K562 (cell line): ENCODE measurements around the gene AHI1. TPM values are rescaled to one million over a fixed set of nuclear protein-coding genes. Genes with fewer than 3 reads are reported as not detected.
A peak's percentile ranks its signal among the peaks of the same experiment; 100 is the strongest.

Source experiments
- ATF7 ChIP-seq: fragments of 450-650 bp; IDR thresholded peaks from 2 replicates; pipeline ENCODE4 v1.7.1; 2014; ENCODE audit warnings: mild to moderate bottlenecking, moderate library complexity
- FOXM1 ChIP-seq, 2 experiments: fragments of 450-650 bp in 1 of 2; sonication (generic) in 1 of 2; formaldehyde crosslinking in 1 of 2; IDR thresholded peaks; 2 replicates each; pipeline versions ENCODE4 v1.6.1 to v1.9.0; 2017 to 2022; ENCODE audit warnings: low read depth in 2 of 2, mild to moderate bottlenecking in 2 of 2, missing genetic modification reagents in 1 of 2, moderate library complexity in 1 of 2
- FOXP4 ChIP-seq: sonication (generic); formaldehyde crosslinking; IDR thresholded peaks from 2 replicates; pipeline ENCODE4 v1.8.0; 2022; ENCODE audit warnings: mild to moderate bottlenecking, missing genetic modification reagents, borderline replicate concordance
- HCFC1 ChIP-seq: IDR thresholded peaks from 2 replicates; pipeline ENCODE4 v1.6.1; 2012; ENCODE audit warnings: low read depth, low read length, improper control_type of control experiment
- NR1H2 ChIP-seq: sonication (generic); formaldehyde crosslinking; IDR thresholded peaks from 2 replicates; pipeline ENCODE4 v1.4.0; 2020; ENCODE audit warnings: mild to moderate bottlenecking, missing genetic modification reagents
- NR3C1 ChIP-seq: sonication (generic); formaldehyde crosslinking; IDR thresholded peaks from 2 replicates; pipeline ENCODE4 v1.8.1; 2022; ENCODE audit warnings: missing genetic modification reagents
- PHF20 ChIP-seq: fragments of 450-650 bp; IDR thresholded peaks from 2 replicates; pipeline ENCODE4 v1.6.1; 2018; ENCODE audit not compliant: partially characterized antibody
- POU5F1 ChIP-seq: fragments of 150-350 bp; IDR thresholded peaks from 2 replicates; pipeline ENCODE4 v1.6.1; 2014; ENCODE audit warnings: borderline replicate concordance, low read length, low read depth, mild to moderate bottlenecking; ENCODE audit not compliant: partially characterized antibody
- TCF7 ChIP-seq: sonication (generic); IDR thresholded peaks from 2 replicates; pipeline ENCODE4 v1.6.1; 2016; ENCODE audit warnings: antibody characterized with exemption, borderline replicate concordance
- ZNF23 ChIP-seq: fragments of 250-450 bp; sonication (Bioruptor Pico); IDR thresholded peaks from 2 replicates; pipeline ENCODE4 v1.4.0; 2020; ENCODE audit warnings: mild to moderate bottlenecking
- ZNF511 ChIP-seq: sonication (generic); formaldehyde crosslinking; IDR thresholded peaks from 2 replicates; pipeline ENCODE4 v1.8.0; 2022; ENCODE audit warnings: mild to moderate bottlenecking, missing genetic modification reagents
- polyA plus RNA-seq, 8 experiments: library from polyadenylated mRNA; depleted of rRNA in 4 of 8; stranded (reverse) in 5 of 8; unstranded in 3 of 8; fragments of >200 nt; fragmentation: Nextera tagmentation in 2 of 8; fragmentation: Illumina TruSeq in 1 of 8; extraction: Ambion mirVana in 2 of 8; extraction: Trizol in 1 of 8; gene quantifications; 2 replicates each; pipeline versions ENCODE4 v1.2.1 to v1.2.3, GENCODE V29; 2011 to 2014; ENCODE audit warnings: inconsistent platforms in 1 of 8, missing spikeins in 1 of 8
- total RNA-seq, 7 experiments: library from RNA; depleted of rRNA in 6 of 7; stranded (reverse); fragments of >200 nt in 6 of 7; fragmentation: Illumina TruSeq in 2 of 7; extraction: Trizol in 2 of 7; gene quantifications; 2 replicates each; pipeline versions ENCODE4 v1.2.1 to v1.2.3, GENCODE V29; 2011 to 2021; ENCODE audit warnings: low replicate concordance in 1 of 7
- TF ChIP-seq, protein P1 (sequence below): fragments of 450-650 bp; IDR thresholded peaks from 2 replicates; pipeline ENCODE4 v1.6.1; 2016; ENCODE audit warnings: low read depth
- TF ChIP-seq, protein P2 (sequence below): fragments of 250-450 bp; sonication (Bioruptor Pico); IDR thresholded peaks from 2 replicates; pipeline ENCODE4 v1.5.0; 2021; ENCODE audit warnings: mild to moderate bottlenecking, borderline replicate concordance

The AHI1 gene
- total and polyA plus RNA-seq, 9 of the 15 experiments (the other 6 are each of a cell fraction or from before 2014, with no cell fraction given) = 24.7 to 54.9 (median 32.2) TPM

DNA sequence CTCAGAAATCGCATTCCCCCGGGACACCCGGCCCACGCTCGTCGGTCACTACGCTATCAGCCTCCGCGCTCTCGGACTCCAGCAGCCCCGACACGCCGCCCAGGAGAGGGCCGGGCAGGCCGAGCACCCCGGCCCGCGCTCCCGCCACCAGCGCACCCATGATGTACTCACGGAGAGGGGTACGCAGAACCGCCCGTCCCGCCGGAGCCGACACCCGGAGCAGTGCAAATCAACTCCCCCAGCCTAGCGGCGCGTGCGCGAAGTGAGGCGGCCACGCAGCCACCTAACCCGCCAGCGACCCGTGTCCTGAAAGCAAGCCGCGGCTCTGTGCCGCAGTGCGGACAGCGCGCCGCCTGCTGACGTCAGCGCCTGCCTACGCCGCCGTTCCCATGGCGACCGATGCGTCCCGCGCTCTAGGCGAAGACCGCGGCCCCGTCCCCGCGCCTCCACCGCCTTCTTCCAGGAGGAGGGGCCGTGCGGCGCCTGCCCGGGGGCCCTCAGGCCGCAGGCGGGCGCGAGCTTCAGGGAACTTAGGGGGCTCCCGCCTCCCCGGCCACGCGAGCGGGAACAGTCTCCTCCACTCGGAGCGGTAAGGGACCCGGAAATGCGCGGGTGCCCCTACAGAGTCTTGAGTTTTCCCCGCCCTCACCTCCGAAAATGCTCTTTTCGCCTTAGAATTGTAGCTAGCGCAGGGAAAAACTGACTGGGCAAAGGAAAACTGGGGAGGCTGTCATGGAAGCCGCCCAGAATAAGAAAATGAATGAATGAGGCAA, at the start of gene AHI1 (continued):
- TF ChIP-seq TCF7 = peak; percentile 75; the same call in 1 of the 2 replicates
- no peak for TF ChIP-seq NR1H2 (CRISPR knock-in tag)
- TF ChIP-seq, protein P1, sequence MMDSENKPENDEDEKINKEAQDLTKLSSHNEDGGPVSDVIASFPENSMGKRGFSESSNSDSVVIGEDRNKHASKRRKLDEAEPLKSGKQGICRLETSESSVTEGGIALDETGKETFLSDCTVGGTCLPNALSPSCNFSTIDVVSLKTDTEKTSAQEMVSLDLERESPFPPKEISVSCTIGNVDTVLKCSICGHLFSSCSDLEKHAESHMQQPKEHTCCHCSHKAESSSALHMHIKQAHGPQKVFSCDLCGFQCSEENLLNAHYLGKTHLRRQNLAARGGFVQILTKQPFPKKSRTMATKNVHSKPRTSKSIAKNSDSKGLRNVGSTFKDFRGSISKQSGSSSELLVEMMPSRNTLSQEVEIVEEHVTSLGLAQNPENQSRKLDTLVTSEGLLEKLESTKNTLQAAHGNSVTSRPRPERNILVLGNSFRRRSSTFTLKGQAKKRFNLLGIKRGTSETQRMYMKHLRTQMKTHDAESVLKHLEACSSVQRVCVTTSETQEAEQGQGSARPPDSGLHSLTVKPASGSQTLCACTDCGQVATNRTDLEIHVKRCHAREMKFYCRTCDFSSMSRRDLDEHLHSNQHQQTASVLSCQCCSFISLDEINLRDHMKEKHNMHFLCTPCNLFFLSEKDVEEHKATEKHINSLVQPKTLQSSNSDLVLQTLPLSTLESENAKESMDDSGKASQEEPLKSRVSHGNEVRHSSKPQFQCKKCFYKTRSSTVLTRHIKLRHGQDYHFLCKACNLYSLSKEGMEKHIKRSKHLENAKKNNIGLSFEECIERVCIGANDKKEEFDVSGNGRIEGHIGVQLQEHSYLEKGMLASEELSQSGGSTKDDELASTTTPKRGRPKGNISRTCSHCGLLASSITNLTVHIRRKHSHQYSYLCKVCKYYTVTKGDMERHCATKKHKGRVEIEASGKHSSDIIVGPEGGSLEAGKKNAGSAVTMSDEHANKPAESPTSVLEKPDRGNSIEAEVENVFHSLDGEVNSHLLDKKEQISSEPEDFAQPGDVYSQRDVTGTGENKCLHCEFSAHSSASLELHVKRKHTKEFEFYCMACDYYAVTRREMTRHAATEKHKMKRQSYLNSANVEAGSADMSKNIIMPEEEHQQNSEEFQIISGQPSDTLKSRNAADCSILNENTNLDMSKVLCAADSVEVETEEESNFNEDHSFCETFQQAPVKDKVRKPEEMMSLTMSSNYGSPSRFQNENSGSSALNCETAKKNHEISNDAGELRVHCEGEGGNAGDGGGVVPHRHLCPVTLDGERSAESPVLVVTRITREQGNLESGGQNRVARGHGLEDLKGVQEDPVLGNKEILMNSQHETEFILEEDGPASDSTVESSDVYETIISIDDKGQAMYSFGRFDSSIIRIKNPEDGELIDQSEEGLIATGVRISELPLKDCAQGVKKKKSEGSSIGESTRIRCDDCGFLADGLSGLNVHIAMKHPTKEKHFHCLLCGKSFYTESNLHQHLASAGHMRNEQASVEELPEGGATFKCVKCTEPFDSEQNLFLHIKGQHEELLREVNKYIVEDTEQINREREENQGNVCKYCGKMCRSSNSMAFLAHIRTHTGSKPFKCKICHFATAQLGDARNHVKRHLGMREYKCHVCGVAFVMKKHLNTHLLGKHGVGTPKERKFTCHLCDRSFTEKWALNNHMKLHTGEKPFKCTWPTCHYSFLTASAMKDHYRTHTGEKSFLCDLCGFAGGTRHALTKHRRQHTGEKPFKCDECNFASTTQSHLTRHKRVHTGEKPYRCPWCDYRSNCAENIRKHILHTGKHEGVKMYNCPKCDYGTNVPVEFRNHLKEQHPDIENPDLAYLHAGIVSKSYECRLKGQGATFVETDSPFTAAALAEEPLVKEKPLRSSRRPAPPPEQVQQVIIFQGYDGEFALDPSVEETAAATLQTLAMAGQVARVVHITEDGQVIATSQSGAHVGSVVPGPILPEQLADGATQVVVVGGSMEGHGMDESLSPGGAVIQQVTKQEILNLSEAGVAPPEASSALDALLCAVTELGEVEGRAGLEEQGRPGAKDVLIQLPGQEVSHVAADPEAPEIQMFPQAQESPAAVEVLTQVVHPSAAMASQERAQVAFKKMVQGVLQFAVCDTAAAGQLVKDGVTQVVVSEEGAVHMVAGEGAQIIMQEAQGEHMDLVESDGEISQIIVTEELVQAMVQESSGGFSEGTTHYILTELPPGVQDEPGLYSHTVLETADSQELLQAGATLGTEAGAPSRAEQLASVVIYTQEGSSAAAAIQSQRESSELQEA = no peak
- peak; percentile 98 for TF ChIP-seq ATF7
- peak; percentile 97; the same call in 1 of the 2 replicates for TF ChIP-seq FOXP4 (CRISPR knock-in tag)
- peak; percentile 32 for TF ChIP-seq POU5F1
- no peak for TF ChIP-seq FOXM1 (IDR thresholded peaks at IDR 0.05; ENCODE audit: low read depth)
- peak; percentile 95; the same call in 1 of the 2 replicates for TF ChIP-seq FOXM1 (CRISPR knock-in tag; IDR thresholded peaks at IDR 0.05; ENCODE audit: low read depth)
- TF ChIP-seq NR3C1 (CRISPR knock-in tag) = peak; percentile 95
- TF ChIP-seq ZNF23 = no peak; the same call in 1 of the 2 replicates
- TF ChIP-seq HCFC1 = peak; percentile 69
- peak; percentile 99 for TF ChIP-seq ZNF511 (CRISPR knock-in tag)
- TF ChIP-seq PHF20 = peak; percentile 84
- TF ChIP-seq, protein P2, sequence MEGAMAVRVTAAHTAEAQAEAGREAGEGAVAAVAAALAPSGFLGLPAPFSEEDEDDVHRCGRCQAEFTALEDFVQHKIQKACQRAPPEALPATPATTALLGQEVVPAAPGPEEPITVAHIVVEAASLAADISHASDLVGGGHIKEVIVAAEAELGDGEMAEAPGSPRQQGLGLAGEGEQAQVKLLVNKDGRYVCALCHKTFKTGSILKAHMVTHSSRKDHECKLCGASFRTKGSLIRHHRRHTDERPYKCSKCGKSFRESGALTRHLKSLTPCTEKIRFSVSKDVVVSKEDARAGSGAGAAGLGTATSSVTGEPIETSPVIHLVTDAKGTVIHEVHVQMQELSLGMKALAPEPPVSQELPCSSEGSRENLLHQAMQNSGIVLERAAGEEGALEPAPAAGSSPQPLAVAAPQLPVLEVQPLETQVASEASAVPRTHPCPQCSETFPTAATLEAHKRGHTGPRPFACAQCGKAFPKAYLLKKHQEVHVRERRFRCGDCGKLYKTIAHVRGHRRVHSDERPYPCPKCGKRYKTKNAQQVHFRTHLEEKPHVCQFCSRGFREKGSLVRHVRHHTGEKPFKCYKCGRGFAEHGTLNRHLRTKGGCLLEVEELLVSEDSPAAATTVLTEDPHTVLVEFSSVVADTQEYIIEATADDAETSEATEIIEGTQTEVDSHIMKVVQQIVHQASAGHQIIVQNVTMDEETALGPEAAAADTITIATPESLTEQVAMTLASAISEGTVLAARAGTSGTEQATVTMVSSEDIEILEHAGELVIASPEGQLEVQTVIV (CRISPR knock-in tag) = peak; percentile 21; the same call in 1 of the 2 replicates
